ENCODE measurements around the gene ITPKA.
"Not testable (repeated sequence)": the region's sequence is repeated elsewhere in the genome, so short reads cannot be mapped to it uniquely, and the experiment has no call there.

ITPKA gene

DNA sequence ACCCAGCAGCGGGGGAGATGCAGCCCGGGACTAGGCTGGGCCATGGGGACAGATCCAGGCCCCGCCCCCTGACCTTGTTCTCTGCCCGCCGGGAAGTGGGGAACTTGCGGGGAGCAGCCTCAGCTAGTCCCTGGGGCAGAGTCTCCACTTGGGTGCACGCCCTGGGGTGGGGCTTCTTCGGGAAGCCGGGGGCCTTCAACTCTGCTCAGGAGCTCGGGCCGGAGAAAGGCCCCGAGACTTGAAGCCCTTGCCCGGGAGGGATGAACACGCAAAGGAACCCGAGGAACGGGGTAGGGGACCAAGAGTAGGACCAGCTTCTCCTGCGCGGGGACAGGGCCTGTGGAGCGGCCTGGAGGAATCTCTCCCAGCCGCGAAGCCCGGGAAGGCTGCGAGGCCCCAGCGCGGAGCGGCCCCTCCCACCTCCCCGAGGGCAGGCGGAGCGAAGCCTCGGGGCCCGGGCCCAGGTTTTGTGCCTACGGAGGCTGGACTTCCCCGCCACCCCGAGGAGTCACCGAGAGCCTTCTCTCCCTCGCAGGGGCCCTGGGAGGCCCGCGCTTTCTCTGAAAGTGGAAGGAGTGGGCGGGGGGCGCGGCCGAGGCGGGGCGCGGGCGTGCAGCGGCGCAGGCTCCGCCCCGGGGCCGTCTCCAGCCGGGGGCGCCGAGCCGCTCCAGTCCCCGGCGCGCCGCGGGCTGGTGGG, at the start of gene ITPKA:
ITPKA (plus strand) TSS at position 670 of the 697 bp plus-strand sequence. CDS start 54 bp downstream, outside the sequence.
- peak within 1 kb of the TSS; percentile 65; the same call in 1 of the 2 replicates for H3K4me3 ChIP-seq (ENCODE audit: low read length)

DNA sequence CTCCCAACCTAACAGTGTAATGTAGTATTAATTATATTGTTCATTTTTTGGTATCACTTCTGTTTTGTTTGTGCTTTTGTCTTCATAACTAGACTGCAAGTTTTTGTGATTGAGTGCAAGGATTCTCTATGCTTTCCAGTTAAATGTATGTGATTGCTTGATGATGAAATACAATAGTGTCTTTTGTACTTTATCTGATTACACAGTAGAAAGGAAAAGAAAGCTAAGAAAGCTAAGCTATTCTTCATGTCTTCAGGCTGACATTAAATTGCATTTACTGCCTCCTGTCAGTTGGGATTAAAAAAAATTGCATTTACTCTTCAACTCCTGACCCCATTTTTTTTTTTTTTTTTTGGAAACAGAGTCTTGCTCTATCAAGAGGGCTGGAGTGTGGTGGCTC, 48.3 kb upstream of the ITPKA start:
- TF ChIP-seq ZNF274 (IDR thresholded peaks at IDR 0.05; ENCODE audit: low read depth, low read length): no peak
- H3K4me3 ChIP-seq (ENCODE audit: low read length): no peak overlapping the region

More for the DNA sequence above, at the start of gene ITPKA:
- TF ChIP-seq ZNF274 (IDR thresholded peaks at IDR 0.05; ENCODE audit: low read depth, low read length): no peak

DNA sequence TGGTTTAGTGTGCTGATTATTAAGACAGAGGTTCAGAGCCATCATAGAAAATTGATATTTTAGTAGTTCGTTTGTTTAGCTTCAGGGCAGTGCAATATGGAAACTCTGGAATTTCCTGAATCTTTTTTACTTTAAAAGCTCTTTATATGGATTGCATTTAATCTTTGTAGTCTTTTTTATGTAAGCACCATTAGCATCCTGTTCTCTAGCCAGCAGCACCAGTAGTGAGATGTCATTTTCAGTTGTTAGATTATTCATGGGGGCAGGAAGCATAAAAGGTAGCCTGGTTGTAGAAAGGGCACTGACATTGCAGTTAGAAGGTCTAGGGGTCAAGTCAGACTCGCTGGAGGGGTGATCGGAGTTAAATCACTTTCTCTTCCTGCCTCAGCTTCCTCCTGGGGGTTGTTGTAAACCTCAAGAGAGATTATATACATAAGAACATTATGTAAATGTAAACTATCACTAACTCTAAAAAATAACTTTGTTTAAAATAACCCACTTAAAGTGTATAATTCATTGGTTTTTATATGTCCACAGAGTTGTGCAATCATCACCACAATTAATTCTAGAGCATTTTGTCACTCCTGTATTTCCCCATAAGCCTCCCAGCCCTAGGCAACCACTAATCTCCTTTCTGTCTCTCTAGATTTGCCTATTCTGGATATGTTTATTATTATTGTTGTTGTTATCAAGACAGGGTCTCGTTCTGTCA, 31.4 kb upstream of the ITPKA start:
- no peak for TF ChIP-seq ZNF274 (IDR thresholded peaks at IDR 0.05; ENCODE audit: low read depth, low read length)
- H3K4me3 ChIP-seq (ENCODE audit: low read length): no peak overlapping the region

DNA sequence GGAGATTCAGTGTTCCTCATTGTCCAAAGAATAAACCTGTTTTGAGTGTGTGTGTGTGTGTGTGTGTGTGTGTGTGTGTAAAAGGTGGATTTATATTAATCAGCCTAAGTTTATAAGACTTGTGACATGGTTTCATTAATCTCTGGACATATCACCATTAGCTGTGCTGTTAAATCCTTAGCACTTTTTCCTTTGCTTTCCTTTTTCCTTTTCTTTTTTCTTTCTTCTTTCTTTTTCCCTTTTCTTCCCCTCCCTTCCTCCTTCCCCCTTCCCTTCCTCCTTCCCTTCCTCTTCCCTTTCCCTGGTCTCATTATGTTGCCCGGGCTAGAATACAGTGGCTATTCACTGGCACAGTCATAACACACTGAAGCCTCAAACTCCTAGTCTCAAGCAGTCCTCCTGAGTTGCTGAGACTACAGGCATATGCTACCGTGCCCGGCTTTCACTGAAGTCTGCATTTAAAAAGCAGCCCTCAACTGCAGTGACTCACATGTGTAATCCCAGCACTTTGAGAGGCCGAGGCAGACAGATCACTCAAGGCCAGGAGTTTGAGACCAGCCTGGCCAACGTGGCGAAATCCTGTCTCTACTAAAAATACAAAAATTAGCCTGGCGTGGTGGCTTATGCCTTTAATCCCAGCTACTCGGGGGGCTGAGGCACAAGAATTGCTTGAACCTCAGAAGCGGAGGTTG, 28.6 kb upstream of the ITPKA start:
- H3K4me3 ChIP-seq (ENCODE audit: low read length): no peak overlapping the region
- no peak for TF ChIP-seq ZNF274 (IDR thresholded peaks at IDR 0.05; ENCODE audit: low read depth, low read length)

DNA sequence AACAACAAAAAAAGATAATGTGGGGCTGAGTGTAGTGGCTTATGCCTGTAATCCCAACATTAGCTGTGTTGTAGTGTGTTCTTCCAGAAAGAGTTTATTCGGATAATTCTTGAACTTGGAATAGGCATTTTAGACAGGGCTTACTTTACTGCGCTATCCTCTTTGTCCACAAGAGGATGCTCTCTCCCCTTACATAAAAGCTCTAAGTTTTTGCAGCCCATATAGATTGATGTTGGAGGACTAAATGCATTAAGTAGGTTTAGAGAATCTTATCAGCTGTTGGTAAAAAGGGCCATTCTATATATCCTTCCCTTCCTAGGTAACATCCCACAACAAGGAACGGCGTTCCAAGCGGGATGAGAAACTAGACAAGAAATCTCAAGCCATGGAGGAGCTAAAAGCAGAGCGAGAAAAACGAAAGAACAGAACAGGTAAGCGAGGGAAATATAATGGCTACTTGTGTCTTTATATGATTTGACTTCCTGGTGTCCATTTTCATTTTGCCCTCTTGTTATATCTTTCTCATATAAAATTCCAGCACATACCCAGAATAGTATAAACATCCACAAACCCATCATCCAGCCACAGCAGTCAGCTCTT, 27.8 kb upstream of the ITPKA start:
- no peak overlapping the region for H3K4me3 ChIP-seq (ENCODE audit: low read length)
- TF ChIP-seq ZNF274 (IDR thresholded peaks at IDR 0.05; ENCODE audit: low read depth, low read length): no peak

DNA sequence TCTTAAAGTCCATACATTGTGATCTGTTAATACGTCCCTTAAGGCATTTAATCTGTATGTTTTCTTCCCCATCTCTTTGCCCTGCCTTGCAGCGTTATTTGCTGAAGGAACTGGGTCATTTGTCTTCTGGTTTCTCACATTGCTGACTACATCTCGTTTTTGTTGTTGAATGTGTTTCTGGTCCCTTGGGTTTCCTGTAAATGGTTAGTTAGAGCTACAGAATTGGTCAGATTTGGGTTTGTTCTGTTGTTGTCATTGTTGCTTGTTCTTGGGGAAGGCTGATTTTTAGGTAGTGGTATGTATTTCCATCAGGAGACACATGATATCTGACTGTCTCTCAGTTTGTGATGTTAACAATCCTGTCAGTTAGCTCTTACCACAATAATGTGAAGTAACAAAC, 27.0 kb upstream of the ITPKA start:
- no peak for TF ChIP-seq ZNF274 (IDR thresholded peaks at IDR 0.05; ENCODE audit: low read depth, low read length)
- H3K4me3 ChIP-seq (ENCODE audit: low read length): no peak overlapping the region

DNA sequence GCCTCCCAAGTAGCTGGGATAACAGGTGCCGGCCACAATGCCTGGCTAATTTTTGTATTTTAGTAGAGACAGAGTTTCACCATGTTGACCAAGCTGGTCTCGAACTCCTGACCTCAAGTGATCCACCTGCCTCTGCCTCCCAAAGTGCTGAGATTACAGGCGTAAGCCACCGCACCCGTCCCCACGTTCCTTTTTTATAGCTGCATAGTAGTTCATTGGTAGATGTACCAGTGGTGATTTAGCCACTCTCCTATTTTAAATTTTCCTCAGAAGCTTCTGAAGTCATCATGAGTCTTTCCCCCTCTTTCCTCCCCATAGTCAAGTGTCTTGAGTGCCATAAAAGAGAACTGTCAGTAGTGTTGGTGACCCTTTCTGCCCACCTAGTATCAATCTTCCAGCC, 24.0 kb upstream of the ITPKA start:
- not testable (repeated sequence) for H3K4me3 ChIP-seq (ENCODE audit: low read length)

DNA sequence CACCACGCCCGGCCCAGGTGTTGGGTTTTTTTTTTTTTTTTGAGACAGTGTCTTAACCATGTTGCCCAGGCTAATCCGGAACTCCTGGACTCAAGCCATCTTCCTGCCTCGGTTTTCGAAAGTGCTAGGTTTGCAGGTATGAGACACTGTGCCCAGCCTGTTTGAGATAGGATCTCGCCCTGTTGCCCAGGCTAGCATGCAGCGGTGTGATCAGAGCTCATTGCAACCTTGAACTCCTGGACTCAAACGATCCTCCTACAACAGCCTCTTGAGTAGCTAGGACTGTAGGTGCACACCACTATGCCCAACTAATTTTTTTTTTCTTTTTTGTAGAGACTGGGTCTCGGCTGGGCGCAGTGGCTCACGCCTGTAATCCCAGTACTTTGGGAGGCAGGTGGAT, 20.3 kb upstream of the ITPKA start:
- H3K4me3 ChIP-seq (ENCODE audit: low read length): no peak overlapping the region
- TF ChIP-seq ZNF274 (IDR thresholded peaks at IDR 0.05; ENCODE audit: low read depth, low read length): no peak

DNA sequence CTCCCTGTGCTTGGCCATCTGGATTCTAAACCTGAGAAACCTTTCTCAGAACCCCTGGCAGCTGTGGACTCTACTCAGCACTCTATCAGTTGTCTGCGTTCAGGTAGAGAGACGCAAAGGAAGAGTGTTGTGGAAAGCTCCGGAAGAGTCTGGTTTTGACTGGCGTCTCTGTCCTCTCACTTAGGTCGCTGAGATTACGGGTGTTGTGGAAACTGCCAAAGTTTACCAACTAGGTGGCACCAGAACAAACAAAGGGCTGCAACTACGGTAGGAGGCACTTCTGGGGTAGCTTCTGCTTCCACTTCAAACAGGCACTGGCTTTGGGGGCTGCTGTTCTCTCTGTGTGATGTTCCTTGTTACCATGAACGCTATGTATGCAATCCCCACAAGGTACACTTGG, 19.2 kb upstream of the ITPKA start:
- no peak overlapping the region for H3K4me3 ChIP-seq (ENCODE audit: low read length)
- no peak for TF ChIP-seq ZNF274 (IDR thresholded peaks at IDR 0.05; ENCODE audit: low read depth, low read length)

DNA sequence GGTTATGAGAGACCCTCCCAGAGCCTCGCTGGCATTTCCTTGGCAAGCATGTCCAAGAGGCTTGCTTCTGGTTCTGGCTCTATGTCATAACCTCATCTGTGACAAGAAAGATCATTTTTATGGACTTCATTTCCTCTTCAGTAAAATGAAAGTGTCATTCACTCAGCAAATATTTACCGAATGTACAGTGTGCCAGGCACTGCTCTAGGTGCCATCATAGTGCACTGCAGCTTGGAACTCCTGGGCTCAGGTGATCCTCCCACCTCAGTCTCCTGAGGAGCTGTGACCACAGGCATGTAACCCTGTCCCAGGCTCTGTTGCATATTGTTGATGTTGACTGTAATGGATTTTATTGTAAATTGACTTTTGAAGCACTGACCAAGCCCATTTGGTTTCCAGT, 18.7 kb upstream of the ITPKA start:
- TF ChIP-seq ZNF274 (IDR thresholded peaks at IDR 0.05; ENCODE audit: low read depth, low read length): no peak
- no peak overlapping the region for H3K4me3 ChIP-seq (ENCODE audit: low read length)

DNA sequence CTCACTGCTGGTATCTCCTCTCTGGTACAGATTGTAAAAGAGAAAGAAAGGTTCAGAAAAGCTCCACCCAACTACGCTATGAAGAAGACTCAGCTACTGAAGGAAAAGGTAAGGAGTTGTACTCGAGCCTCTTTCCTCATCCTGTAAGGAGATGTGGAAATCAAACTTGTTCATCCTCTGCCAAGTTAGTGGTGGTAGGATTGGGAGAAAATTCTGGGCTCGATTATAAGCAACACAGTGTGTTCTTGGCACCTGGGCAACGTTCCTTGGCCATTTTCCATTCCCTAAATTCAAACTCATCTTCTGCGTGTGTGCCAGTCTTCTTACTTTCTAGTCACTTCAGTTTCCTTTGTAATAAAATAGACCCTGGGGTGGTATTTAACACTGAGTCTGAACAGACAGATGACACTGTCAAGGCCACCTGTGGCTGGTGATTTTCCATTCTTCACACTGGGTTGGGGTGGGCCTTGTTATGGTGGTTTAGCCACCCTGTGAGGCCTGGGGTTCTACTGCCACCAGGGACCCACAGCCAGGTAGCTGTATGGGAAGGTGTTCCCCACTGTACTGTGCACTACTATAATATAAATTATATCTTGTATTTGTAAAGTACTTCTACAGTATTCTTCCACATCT, 17.1 kb upstream of the ITPKA start:
- H3K4me3 ChIP-seq (ENCODE audit: low read length): no peak overlapping the region
- TF ChIP-seq ZNF274 (IDR thresholded peaks at IDR 0.05; ENCODE audit: low read depth, low read length): no peak

DNA sequence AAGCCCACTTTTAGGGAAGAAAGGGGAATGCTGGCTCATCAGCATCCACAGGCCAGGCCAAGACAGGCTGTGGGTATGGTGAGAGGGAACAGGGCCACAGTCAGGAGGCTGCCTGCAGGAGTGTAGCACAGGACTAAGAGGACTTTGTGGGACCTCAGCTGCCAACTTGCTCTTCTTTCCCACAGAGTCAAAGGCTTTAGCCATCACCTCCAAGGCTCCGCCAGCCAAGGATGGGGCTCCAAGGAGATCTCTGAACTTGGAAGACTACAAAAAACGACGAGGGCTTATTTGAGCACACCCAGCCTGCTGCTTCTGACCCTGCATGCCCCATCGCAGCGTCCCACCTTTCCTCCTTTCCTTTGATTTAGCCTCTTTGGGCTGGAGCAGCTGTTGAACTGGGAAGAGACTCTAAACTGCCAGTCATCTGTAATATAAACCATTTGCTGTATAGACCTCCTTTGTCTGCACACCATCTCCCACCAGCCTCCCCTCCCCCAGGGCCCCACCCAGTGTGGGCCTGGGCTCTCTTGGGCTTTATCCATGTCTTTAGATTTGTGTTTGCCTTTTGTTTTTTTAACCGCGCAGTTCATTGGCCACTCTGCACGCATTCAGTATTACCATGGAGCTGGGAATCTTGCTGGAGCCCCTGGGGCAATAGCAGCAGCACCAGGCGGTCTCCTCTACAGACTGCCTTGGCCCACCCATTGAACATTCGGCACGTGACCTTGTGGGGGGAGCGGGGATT, 13.1 kb upstream of the ITPKA start:
- H3K4me3 ChIP-seq (ENCODE audit: low read length): no peak overlapping the region
- TF ChIP-seq ZNF274 (IDR thresholded peaks at IDR 0.05; ENCODE audit: low read depth, low read length): no peak

DNA sequence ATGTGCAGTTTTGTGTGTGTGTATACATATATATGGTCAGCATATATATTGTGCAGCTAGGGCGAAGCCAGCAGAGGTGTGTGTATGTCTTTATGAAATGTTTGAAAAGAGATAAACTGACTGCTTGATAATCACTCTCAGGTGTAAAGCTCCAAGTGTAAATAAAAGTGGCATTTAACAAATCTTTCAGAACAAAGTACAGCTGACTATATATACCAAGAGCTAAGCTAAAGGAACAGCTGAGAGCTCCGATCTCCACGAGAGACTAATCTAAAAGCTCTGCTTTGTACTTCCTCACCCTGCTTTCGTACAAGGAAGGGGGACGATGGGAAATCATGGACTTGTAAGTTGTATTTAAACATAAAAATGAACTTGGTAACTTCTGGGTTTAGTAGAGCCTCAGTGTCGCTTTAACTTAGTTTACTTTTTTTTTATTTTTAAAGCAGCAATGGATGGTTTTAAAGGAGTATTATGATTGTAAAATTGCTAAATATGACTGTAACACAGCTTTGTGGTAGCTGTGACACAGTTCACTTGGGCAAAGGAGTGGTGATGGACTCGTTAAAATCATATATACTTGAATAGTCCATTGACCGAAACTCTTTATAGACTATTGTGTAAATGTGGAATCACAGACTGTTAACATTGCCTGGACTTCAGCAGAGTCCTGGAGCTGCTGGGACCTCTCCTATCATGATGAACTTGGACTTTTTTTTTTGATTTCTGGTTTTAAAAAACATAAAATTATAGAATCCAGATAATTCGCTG, 11.4 kb upstream of the ITPKA start:
- H3K4me3 ChIP-seq (ENCODE audit: low read length): no peak overlapping the region
- no peak for TF ChIP-seq ZNF274 (IDR thresholded peaks at IDR 0.05; ENCODE audit: low read depth, low read length)
